Mesendoderm (in vitro differentiated cells): ENCODE results near the gene AFF1.

Experiments used
- DNase-seq: peaks from one replicate; pipeline ENCODE4 v3.0.0; 2013
- H2AK5ac ChIP-seq: 2 replicates; pipeline ENCODE4 v1.6.1; 2013; ENCODE audit warnings: low read length, inconsistent platforms
- H2BK120ac ChIP-seq: 2 replicates; pipeline ENCODE4 v1.6.1; 2013; ENCODE audit warnings: low read depth, mild to moderate bottlenecking, low read length, moderate library complexity, mixed read lengths
- H2BK15ac ChIP-seq: replicated peaks from 2 replicates; pipeline ENCODE4 v1.6.1; 2013; ENCODE audit warnings: low read depth, mild to moderate bottlenecking, moderate library complexity
- H2BK5ac ChIP-seq: 2 replicates; pipeline ENCODE4 v1.6.1; 2013; ENCODE audit warnings: low read length, inconsistent platforms
- H3K18ac ChIP-seq: 2 replicates; pipeline ENCODE4 v1.6.1; 2013; ENCODE audit warnings: mild to moderate bottlenecking, low read length, mixed read lengths
- H3K23ac ChIP-seq: one replicate; pipeline ENCODE4 v1.6.1; 2013; ENCODE audit warnings: low read length
- H3K27ac ChIP-seq: 2 replicates; pipeline ENCODE4 v1.5.1; 2013; ENCODE audit warnings: low read depth, mild to moderate bottlenecking, inconsistent platforms, low read length, moderate library complexity
- H3K27me3 ChIP-seq: 2 replicates; pipeline ENCODE4 v1.6.1; 2013; ENCODE audit warnings: low read length, control low read depth, mild to moderate bottlenecking, inconsistent platforms; ENCODE audit not compliant: insufficient read depth, poor library complexity
- H3K36me3 ChIP-seq: 2 replicates; pipeline ENCODE4 v1.6.1; 2013; ENCODE audit warnings: low read length, inconsistent platforms; ENCODE audit not compliant: control insufficient read depth, insufficient read depth
- H3K4ac ChIP-seq: one replicate; pipeline ENCODE4 v1.6.1; 2013; ENCODE audit warnings: low read depth, mild to moderate bottlenecking, low read length, moderate library complexity
- H3K4me1 ChIP-seq: 2 replicates; pipeline ENCODE4 v1.6.1; 2013; ENCODE audit warnings: low read depth, low read length, inconsistent platforms; ENCODE audit not compliant: control insufficient read depth
- H3K4me2 ChIP-seq: 2 replicates; pipeline ENCODE4 v1.6.1; 2013; ENCODE audit warnings: low read length
- H3K4me3 ChIP-seq: 2 replicates; pipeline ENCODE4 v1.5.1; 2013; ENCODE audit warnings: mild to moderate bottlenecking, low read length
- H3K56ac ChIP-seq: one replicate; pipeline ENCODE4 v1.6.1; 2013; ENCODE audit warnings: low read length
- H3K79me1 ChIP-seq: 2 replicates; pipeline ENCODE4 v1.6.1; 2013; ENCODE audit warnings: low read length, inconsistent platforms
- H3K79me2 ChIP-seq: 2 replicates; pipeline ENCODE4 v1.6.1; 2013; ENCODE audit warnings: mild to moderate bottlenecking, low read length; ENCODE audit not compliant: control insufficient read depth, insufficient read depth
- H3K9ac ChIP-seq: 2 replicates; pipeline ENCODE4 v1.6.1; 2013; ENCODE audit warnings: low read length, inconsistent platforms
- H4K5ac ChIP-seq: one replicate; pipeline ENCODE4 v1.6.1; 2013; ENCODE audit warnings: low read length
- H4K8ac ChIP-seq: one replicate; pipeline ENCODE4 v1.6.1; 2013; ENCODE audit warnings: low read depth, mild to moderate bottlenecking, control low read depth, low read length, moderate library complexity
- WGBS: extraction: QIAGEN DNeasy Blood & Tissue Kit; methylation state at CpG from one replicate; pipeline ENCODE4 v1.1.7; 2013; ENCODE audit warnings: low lambda C conversion rate, missing lambda C conversion rate; ENCODE audit not compliant: insufficient coverage; ENCODE audit errors: extremely low coverage; 5-methylcytosine and 5-hydroxymethylcytosine counted together

Gene AFF1

DNA sequence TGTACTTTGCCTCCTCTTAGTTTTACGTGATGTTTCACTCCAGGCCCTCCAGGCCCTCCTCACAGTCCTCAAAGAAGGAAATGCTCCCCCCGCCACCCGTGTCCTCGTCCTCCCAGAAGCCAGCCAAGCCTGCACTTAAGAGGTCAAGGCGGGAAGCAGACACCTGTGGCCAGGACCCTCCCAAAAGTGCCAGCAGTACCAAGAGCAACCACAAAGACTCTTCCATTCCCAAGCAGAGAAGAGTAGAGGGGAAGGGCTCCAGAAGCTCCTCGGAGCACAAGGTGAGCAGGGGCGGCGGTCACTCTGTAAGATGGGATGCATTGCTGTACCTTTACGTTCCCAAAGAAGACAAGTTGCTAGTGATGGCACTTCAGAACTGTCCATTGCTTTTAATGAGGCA lies 191.2 kb downstream of the AFF1 start:
- no peak overlapping the region for H3K56ac ChIP-seq
- H3K27me3 ChIP-seq = no peaks in the 10 kb centered on the region
- H4K8ac ChIP-seq = no peak overlapping the region
- no peak overlapping the region for H3K4ac ChIP-seq
- no peaks in the 10 kb centered on the region for H3K4me1 ChIP-seq
- H3K79me2 ChIP-seq = no peaks in the 10 kb centered on the region
- H2AK5ac ChIP-seq = no peak overlapping the region
- no peak overlapping the region for H3K18ac ChIP-seq
- no peak overlapping the region for H3K27ac ChIP-seq
- H3K23ac ChIP-seq = no peak overlapping the region
- no peak overlapping the region for H2BK120ac ChIP-seq
- no peak overlapping the region for H2BK15ac ChIP-seq
- peaks cover 3% of the 10 kb centered on the region for H3K36me3 ChIP-seq
- no peak overlapping the region for H3K9ac ChIP-seq
- H2BK5ac ChIP-seq = no peak overlapping the region
- no peak overlapping the region for H4K5ac ChIP-seq
- H3K4me3 ChIP-seq = no peak overlapping the region
- DNase-seq = no peak
- peaks cover 3% of the 10 kb centered on the region for H3K79me1 ChIP-seq
- no peak overlapping the region for H3K4me2 ChIP-seq
- WGBS = no CpG with 5 or more reads among the region's 9 CpGs

DNA sequence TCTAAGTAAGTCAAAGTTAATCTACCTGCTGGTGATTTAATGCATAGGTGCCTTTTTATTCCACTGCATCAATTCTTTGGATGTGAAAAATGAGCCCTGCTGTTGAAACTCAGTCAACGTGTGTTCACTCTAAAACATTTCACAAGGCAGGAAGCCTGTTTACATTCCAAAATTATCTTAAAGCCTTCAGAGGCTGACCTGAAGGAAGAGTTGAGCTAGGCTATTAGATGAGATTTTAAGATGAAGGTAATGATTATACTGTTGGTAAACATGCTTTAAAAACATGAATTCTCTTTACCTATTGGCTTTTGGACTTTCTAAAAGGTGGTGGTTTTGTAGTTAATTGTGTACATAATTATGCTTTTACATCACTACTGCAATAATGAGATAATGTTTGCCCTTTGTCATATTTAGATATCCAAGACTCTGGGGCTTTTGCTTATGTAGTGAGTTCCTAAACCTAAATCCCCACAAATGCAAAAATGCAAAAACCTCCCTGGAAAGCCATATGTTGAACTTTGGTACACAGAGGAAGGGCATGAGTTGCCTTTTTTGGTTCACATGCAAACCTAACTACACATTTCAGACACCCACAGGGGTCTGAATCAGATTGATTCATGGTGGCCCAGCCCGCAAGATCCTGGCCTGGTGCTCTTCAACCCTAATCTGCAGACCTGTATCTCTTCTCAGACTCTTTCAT lies 193.3 kb downstream of the AFF1 start:
- Histone ChIP-seq H3K4ac (no peak overlapping the region), H3K27ac (no peak overlapping the region), H3K79me1 (peaks cover 1% of the 10 kb centered on the region), H3K4me3 (no peak overlapping the region), H4K8ac (no peak overlapping the region), H3K36me3 (peaks cover 4% of the 10 kb centered on the region), H4K5ac (no peak overlapping the region), H2BK15ac (no peak overlapping the region), H3K56ac (no peak overlapping the region), H3K27me3 (no peaks in the 10 kb centered on the region), H2BK5ac (no peak overlapping the region), H3K23ac (no peak overlapping the region), H3K79me2 (no peaks in the 10 kb centered on the region), H3K4me1 (no peaks in the 10 kb centered on the region), H3K9ac (no peak overlapping the region), H2BK120ac (no peak overlapping the region), H3K4me2 (no peak overlapping the region), H3K18ac (no peak overlapping the region), H2AK5ac (no peak overlapping the region)
- no peak for DNase-seq
- no CpG with 5 or more reads among the region's 2 CpGs for WGBS

DNA sequence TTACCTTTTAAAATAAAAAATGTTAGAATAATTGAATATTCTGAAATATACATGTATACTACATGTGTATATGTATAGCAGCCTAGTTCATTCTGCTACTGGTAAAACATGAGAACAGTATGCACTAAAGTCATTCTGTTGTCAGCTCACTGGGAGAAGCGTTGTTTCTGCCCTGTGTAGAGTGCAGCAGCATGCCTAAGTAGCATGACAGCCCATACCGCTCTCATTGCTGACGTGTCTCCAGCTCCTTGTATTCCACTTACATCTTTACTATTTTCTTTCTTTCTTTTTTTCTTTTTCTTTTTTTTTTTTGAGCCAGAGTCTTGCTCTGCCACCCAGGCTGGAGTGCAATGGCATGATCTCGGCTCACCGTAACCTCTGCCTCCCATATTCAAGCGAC lies 194.9 kb downstream of the AFF1 start:
- peaks cover 7% of the 10 kb centered on the region for H3K36me3 ChIP-seq
- H4K5ac ChIP-seq = no peak overlapping the region
- no peaks in the 10 kb centered on the region for H3K27me3 ChIP-seq
- DNase-seq = no peak
- H3K79me2 ChIP-seq = no peaks in the 10 kb centered on the region
- no peak overlapping the region for H4K8ac ChIP-seq
- H3K18ac ChIP-seq = no peak overlapping the region
- no peak overlapping the region for H2AK5ac ChIP-seq
- no CpG with 5 or more reads among the region's 6 CpGs for WGBS
- H2BK5ac ChIP-seq = no peak overlapping the region
- H3K4me2 ChIP-seq = no peak overlapping the region
- H3K56ac ChIP-seq = no peak overlapping the region
- no peak overlapping the region for H3K9ac ChIP-seq
- no peak overlapping the region for H3K23ac ChIP-seq
- H3K4me3 ChIP-seq = no peak overlapping the region
- H3K4ac ChIP-seq = no peak overlapping the region
- no peaks in the 10 kb centered on the region for H3K79me1 ChIP-seq
- no peak overlapping the region for H2BK120ac ChIP-seq
- no peaks in the 10 kb centered on the region for H3K4me1 ChIP-seq
- no peak overlapping the region for H3K27ac ChIP-seq
- no peak overlapping the region for H2BK15ac ChIP-seq

DNA sequence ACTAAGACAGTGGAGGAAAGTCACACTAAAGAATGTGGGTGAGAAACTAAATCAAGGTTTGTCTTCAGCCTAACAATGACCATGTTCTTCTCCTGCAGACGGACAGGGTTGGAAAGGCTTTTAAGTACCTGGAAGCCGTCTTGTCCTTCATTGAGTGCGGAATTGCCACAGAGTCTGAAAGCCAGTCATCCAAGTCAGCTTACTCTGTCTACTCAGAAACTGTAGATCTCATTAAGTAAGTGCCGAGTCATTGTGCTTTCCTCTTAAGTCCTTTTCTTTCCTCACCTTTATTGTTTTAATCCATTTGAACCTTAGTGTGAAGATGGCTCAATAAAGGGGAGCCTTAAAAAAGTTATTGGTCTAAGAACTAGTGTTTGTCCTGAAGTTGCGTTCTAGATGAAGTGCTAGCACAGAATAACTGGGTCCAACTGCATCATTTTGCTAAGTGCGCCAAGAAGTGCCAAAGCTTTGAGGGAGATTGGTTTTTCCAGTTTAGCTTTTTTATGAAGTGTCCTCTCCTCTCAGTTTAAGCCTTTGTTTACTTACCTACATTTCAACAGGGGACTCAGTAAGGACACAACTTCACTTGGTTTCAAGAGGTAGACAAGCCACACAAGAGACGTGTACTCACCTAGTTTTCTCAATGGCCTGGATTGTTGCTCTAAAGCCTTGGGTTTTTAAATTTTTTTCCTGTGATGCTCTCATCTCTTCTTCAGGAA lies 196.3 kb downstream of the AFF1 start:
- no peak for DNase-seq
- Histone ChIP-seq H3K4me1 (no peaks in the 10 kb centered on the region), H3K18ac (no peak overlapping the region), H3K79me2 (no peaks in the 10 kb centered on the region), H3K27ac (no peak overlapping the region), H3K4me2 (no peak overlapping the region), H4K5ac (no peak overlapping the region), H2BK5ac (no peak overlapping the region), H4K8ac (no peak overlapping the region), H3K36me3 (peaks cover 14% of the 10 kb centered on the region), H2BK15ac (no peak overlapping the region), H3K4me3 (no peak overlapping the region), H2BK120ac (no peak overlapping the region), H3K79me1 (no peaks in the 10 kb centered on the region), H2AK5ac (no peak overlapping the region), H3K4ac (no peak overlapping the region), H3K27me3 (no peaks in the 10 kb centered on the region), H3K23ac (no peak overlapping the region), H3K9ac (no peak overlapping the region), H3K56ac (no peak overlapping the region)
- whole genome bisulfite sequencing = no CpG with 5 or more reads among the region's 7 CpGs

DNA sequence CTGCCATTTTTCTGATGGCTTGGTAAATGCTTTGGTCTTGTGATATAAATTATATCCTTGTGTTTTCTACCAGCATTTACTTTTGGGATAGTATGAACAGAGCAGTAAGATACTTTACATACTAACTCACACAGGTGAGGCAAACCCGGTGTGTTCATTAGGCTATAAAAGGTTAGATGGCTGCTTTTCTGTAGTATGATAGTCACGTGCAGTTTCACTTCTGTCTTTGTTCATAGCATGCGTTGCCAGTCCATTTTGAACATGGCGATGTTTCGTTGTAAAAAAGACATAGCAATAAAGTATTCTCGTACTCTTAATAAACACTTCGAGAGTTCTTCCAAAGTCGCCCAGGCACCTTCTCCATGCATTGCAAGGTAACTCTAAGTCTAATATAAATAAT lies 197.2 kb downstream of the AFF1 start:
- Histone ChIP-seq H2AK5ac (no peak overlapping the region), H3K4ac (no peak overlapping the region), H3K23ac (no peak overlapping the region), H3K36me3 (peaks cover 16% of the 10 kb centered on the region), H3K4me3 (no peak overlapping the region), H3K27me3 (no peaks in the 10 kb centered on the region), H2BK15ac (no peak overlapping the region), H4K8ac (no peak overlapping the region), H3K4me1 (no peaks in the 10 kb centered on the region), H3K79me1 (no peaks in the 10 kb centered on the region), H3K18ac (no peak overlapping the region), H3K9ac (no peak overlapping the region), H3K4me2 (no peak overlapping the region), H3K79me2 (no peaks in the 10 kb centered on the region), H3K27ac (no peak overlapping the region), H4K5ac (no peak overlapping the region), H3K56ac (no peak overlapping the region), H2BK5ac (no peak overlapping the region), H2BK120ac (no peak overlapping the region)
- WGBS = no CpG with 5 or more reads among the region's 8 CpGs
- no peak for DNase-seq
